ENCODE measurements around the gene IRS1.

Gene IRS1

DNA sequence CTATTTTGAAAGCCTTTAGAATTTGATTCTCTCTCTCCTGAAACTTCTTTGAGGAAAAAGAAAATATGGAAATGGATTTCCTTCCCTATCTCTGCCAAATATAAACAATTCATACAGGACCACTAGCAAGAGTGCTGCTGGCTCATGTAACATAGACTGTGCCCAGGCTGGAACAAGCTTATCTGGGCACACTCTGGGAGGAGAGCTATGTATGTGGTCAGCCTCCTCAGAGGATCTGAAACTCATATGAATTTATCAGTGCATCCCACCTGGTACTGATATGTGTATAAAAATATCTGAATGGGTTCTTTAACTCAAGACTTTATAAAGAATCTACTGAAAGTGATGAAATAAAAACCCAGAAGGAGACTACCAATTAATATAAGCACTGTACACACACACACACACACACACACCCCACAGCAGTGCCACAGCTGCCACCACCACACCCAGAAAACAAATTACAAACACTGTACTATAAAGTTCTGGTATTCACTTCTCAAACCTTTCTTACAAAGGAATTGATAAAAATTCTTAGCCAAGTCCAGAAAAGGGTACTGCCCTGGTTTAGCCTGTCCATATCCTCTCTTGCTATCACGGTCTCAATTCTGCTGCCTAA is 115.6 kb downstream of the IRS1 start:
- no peak for DNase-seq

GRCh38 chr2:226683196-226683595 is 116.4 kb downstream of the IRS1 start:
- DNase-seq: no peak

Data from fibroblast of skin of right quadriceps (primary cell).